GM12801 (cell line): ENCODE data around the gene KBTBD12.

ENCODE experiments used
- TF ChIP-seq, protein P1 (sequence below): IDR thresholded peaks from one replicate; pipeline ENCODE4 v1.5.1; 2011; ENCODE audit warnings: control low read depth; ENCODE audit not compliant: insufficient read length; ENCODE audit errors: extremely low read depth

KBTBD12 gene

DNA sequence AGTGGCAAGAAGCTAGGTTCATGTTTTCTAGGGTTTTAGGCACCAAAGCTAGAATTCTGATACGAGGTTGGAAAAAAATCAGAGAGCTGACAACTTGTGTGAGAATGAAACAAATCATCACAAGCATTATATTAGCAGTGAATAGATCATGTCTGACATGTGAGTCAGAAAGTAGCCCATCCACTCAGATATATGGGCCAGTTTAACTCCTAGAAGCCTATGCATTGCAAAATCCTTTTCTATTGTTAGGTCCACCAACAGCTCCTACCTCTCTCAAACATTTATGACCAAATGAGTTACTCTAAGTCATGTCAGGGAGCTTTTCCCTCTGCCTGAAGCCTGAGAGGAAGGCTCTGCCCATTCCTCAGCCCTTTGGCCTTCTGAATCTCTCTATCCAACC is 44.0 kb downstream of the KBTBD12 start:
- TF ChIP-seq, protein P1, sequence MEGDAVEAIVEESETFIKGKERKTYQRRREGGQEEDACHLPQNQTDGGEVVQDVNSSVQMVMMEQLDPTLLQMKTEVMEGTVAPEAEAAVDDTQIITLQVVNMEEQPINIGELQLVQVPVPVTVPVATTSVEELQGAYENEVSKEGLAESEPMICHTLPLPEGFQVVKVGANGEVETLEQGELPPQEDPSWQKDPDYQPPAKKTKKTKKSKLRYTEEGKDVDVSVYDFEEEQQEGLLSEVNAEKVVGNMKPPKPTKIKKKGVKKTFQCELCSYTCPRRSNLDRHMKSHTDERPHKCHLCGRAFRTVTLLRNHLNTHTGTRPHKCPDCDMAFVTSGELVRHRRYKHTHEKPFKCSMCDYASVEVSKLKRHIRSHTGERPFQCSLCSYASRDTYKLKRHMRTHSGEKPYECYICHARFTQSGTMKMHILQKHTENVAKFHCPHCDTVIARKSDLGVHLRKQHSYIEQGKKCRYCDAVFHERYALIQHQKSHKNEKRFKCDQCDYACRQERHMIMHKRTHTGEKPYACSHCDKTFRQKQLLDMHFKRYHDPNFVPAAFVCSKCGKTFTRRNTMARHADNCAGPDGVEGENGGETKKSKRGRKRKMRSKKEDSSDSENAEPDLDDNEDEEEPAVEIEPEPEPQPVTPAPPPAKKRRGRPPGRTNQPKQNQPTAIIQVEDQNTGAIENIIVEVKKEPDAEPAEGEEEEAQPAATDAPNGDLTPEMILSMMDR, result no peak

DNA sequence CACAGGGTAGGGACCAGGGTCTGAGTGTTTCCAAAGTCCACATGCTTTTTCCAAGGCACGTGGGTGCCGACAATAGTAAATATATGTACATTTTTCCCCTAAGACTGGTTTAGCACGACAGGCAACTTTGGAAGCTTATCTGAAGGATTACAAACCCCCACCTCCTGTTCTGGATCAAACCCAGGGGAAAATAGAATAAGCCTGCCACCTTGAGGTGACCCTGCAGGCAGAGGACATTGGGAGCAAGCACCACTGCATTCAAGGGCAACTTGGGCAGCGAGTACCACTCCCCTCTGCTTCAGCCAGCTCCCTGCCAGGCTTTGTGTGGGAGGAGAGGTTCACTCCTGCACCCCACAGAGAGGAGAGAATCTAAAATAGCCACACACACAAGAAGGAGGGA is 44.8 kb downstream of the KBTBD12 start:
- TF ChIP-seq, protein P1, result no peak

DNA sequence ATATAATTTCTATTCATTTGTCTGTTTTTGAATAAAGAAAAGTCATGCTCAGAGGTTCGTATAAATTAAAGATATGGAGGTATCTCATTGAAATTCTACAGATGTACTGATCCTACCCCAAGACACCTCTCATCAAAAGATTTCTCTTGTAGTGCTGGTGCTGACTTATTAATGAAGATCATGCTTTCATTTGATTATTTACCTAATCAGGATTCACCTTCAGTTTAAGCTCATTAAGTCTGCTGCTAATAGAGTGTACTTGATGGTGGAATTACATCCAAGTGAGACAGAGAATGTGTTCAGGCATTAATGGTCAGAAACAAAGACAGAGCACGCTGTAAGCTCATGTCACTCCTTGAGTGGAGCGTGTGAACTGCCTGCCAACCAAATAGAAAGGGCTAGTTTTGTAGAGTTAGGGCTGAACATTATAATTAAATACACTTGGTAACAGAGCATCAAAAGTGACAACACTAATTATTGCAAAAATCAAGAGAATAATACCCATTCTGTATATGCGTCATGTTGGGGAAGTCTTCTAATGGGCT is 45.5 kb downstream of the KBTBD12 start:
- TF ChIP-seq, protein P1, result no peak

DNA sequence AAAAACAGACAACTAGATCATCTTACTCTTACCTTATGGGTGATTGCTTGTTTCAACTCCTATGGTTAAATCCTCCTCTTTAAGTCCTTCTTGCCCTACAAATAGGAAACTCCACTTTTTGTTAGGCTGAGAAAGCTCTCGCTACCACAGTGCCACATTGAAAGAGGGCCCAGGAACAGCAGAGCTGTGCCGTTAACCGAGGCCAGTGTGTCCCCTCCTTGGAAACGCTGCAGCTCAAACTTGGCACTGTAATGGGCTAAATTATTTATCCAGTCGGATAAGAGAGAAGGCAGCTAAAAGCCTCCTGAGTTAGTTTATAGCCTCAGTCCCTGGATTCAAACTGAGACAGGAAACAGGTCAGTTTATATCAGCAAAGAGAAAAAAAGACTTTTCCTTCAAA is 46.1 kb downstream of the KBTBD12 start:
- TF ChIP-seq, protein P1, result no peak

DNA sequence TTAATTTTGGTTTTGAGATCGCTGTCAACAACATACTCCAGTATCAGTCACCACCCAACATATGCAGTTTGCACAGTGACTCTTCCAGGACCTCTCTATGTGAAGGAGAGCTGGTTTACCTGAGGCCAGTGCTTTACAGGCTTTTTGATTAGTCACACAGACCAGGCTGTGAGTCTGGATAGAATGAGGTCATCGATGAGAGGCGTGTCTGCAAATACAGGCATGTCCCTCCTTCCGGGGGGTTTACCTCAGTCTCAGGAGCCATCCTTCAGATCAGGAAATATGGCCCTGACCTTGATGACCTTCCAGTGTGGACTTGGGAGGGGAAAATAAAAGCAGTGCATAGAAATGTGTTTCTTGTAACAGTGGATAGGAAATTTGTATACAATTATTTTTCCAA is 46.9 kb downstream of the KBTBD12 start:
- TF ChIP-seq, protein P1, result no peak

DNA sequence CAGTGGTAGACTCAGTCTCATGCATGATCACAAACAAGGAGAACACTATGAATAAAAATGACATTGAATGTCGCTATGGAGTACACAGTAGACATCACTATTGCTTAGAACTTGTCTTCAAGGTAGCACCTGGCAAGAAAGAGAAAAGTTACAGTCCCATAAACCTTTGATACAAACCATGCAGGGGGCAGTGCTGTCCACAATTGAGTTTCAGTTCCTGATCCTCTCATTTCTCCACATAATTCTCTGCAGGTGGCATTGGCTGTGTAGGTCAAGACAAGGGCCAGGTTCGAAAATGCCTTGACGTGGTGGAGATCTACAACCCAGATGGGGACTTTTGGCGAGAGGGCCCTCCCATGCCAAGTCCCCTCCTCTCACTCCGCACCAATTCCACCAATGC is 47.9 kb downstream of the KBTBD12 start:
- TF ChIP-seq, protein P1, result no peak

DNA sequence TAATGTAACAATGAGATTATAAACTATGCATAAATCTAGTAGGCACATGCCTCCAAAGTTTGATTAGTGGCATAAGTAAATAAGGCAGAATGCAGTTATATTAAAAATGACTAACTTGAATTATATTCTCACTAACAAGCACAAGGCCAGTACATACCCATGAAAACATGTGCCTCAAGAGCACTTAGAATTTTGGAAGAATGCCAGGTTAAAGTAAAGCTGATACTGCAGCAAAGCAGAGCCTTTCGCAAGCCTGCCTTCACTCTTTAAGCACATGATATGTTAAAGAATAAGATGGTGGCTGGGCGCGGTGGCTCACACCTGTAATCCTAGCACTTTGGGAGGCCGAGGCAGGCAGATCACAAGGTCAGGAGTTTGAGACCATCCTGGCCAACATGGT is 49.0 kb downstream of the KBTBD12 start:
- TF ChIP-seq, protein P1, result no peak
